Thyroid gland (tissue), 4 donors: Measurements from ENCODE around the gene PNPLA6.

Experiments used
- CTCF ChIP-seq, 6 experiments: fragments of 200-600 bp in 3 of 6; fragments of 450-650 bp in 3 of 6; sonication (generic) in 3 of 6; IDR thresholded peaks; one replicate each; pipeline ENCODE4 v1.5.1; 2016 to 2019; ENCODE audit warnings: antibody characterized with exemption in 6 of 6, mild to moderate bottlenecking in 2 of 6, inconsistent platforms in 1 of 6, moderate library complexity in 1 of 6
- POLR2A ChIP-seq, 2 donors: fragments of 450-650 bp; IDR thresholded peaks; one replicate each; pipeline ENCODE4 v1.6.1; 2017; ENCODE audit warnings: antibody characterized with exemption in 2 of 2, mild to moderate bottlenecking in 2 of 2, moderate library complexity in 1 of 2

- TF ChIP-seq CTCF (IDR thresholded peaks at IDR 0.05) (no peak), POLR2A (IDR thresholded peaks at IDR 0.05) (no peak)
These were observed 6.3 kb upstream of the PNPLA6 start for GRCh38 chr19:7529246-7529600.
